DOHH2 (cell line): ENCODE data around the gene SULT2B1.

Source experiments
- H3F3A ChIP-seq: fragments of 200-600 bp; sonication (generic), shearing (Covaris generic); 2 replicates; pipeline ENCODE4 v1.6.0; 2016; ENCODE audit warnings: antibody characterized with exemption, mild to moderate bottlenecking; ENCODE audit not compliant: control insufficient read depth, insufficient read depth
- H3K27ac ChIP-seq: fragments of 200-600 bp; sonication (generic); 2 replicates; pipeline ENCODE4 v1.5.1; 2014; ENCODE audit warnings: low read depth, mild to moderate bottlenecking, low read length, moderate library complexity
- H3K27me3 ChIP-seq: fragments of 200-600 bp; sonication (generic); 2 replicates; pipeline ENCODE4 v1.6.1; 2014; ENCODE audit warnings: mild to moderate bottlenecking, low read length, mixed read lengths; ENCODE audit not compliant: control insufficient read depth
- H3K36me3 ChIP-seq: fragments of 200-600 bp; sonication (generic); 2 replicates; pipeline ENCODE4 v1.6.1; 2014; ENCODE audit warnings: mild to moderate bottlenecking, low read length, moderate library complexity, mixed read lengths; ENCODE audit not compliant: control insufficient read depth
- H3K4me1 ChIP-seq: fragments of 200-600 bp; sonication (generic); 2 replicates; pipeline ENCODE4 v1.6.1; 2014; ENCODE audit warnings: mild to moderate bottlenecking, low read length, mixed read lengths; ENCODE audit not compliant: control insufficient read depth
- H3K4me2 ChIP-seq: fragments of 200-600 bp; sonication (generic); 2 replicates; pipeline ENCODE4 v1.6.0; 2014; ENCODE audit warnings: mild to moderate bottlenecking, low read length, moderate library complexity
- H3K4me3 ChIP-seq: fragments of 200-600 bp; sonication (generic); 2 replicates; pipeline ENCODE4 v1.5.1; 2014; ENCODE audit warnings: mild to moderate bottlenecking, low read length, mixed read lengths
- H3K79me2 ChIP-seq: fragments of 200-600 bp; sonication (generic); 2 replicates; pipeline ENCODE4 v1.6.1; 2014; ENCODE audit warnings: mild to moderate bottlenecking, low read length, mixed read lengths; ENCODE audit not compliant: control insufficient read depth
- H3K9me2 ChIP-seq: fragments of 200-600 bp; sonication (generic); replicated peaks from 2 replicates; pipeline ENCODE4 v1.6.1; 2014; ENCODE audit warnings: mild to moderate bottlenecking, low read length, mixed read lengths; ENCODE audit not compliant: control insufficient read depth
- H3K9me3 ChIP-seq: fragments of 200-600 bp; sonication (generic); 2 replicates; pipeline ENCODE4 v1.6.1; 2014; ENCODE audit warnings: antibody characterized with exemption, low read length, mixed read lengths; ENCODE audit not compliant: control insufficient read depth, insufficient read depth
- H4K20me1 ChIP-seq: fragments of 200-600 bp; sonication (generic); 2 replicates; pipeline ENCODE4 v1.6.0; 2014; ENCODE audit warnings: low read depth, mild to moderate bottlenecking, antibody characterized with exemption, low read length, moderate library complexity; ENCODE audit not compliant: control insufficient read depth, insufficient read depth
- EZH2phosphoT487 ChIP-seq: fragments of 200-600 bp; sonication (generic); IDR thresholded peaks from 2 replicates; pipeline ENCODE4 v1.6.1; 2017; ENCODE audit warnings: borderline replicate concordance, mild to moderate bottlenecking, antibody characterized with exemption, low read length, moderate library complexity, mixed read lengths
- TF ChIP-seq, protein P1 (sequence below): fragments of 200-600 bp; sonication (generic); IDR thresholded peaks from one replicate; pipeline ENCODE4 v1.5.1; 2014; ENCODE audit warnings: antibody characterized with exemption, mild to moderate bottlenecking, low read depth, low read length; ENCODE audit not compliant: poor library complexity, severe bottlenecking

Gene SULT2B1

DNA sequence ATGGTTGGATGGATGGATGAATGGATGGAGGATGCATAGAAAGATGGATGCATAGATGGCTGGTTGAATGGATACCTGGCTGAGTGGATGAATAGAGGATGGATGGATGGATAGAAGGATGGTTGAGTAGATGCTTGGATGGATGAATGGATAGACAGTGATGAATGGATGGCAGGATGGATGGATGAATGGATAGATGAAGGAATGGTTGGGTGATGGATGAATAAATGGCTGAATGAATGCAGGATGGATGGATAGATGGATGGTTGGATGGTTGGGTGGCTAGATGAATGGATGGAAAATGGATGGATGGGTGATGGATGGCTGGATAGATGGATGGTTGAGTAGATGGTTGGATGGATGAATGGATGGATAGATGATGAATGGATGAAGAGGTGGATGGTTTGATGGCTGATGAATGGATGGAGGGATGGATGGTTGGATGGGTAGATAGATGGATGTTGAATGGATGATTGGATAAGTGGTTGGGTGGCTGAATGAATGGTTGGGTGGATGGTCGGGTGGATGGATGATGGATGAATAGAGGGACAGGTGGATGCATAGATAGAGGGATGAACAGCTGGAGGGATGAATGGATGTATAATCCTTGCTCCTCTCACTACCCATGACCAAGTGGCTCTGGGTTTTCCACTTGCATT, 3.6 kb upstream of the SULT2B1 start:
- no peaks in the 10 kb centered on the region for H3K4me1 ChIP-seq
- no peaks in the 10 kb centered on the region for H3K9me3 ChIP-seq
- no peak overlapping the region for H3K27ac ChIP-seq
- no peaks in the 10 kb centered on the region for H3K36me3 ChIP-seq
- H3K27me3 ChIP-seq: peaks cover 11% of the 10 kb centered on the region
- no peaks in the 10 kb centered on the region for H3F3A ChIP-seq
- no peak overlapping the region for H3K4me3 ChIP-seq
- no peaks in the 10 kb centered on the region for H3K79me2 ChIP-seq
- no peaks in the 10 kb centered on the region for H3K9me2 ChIP-seq
- TF ChIP-seq, protein P1, sequence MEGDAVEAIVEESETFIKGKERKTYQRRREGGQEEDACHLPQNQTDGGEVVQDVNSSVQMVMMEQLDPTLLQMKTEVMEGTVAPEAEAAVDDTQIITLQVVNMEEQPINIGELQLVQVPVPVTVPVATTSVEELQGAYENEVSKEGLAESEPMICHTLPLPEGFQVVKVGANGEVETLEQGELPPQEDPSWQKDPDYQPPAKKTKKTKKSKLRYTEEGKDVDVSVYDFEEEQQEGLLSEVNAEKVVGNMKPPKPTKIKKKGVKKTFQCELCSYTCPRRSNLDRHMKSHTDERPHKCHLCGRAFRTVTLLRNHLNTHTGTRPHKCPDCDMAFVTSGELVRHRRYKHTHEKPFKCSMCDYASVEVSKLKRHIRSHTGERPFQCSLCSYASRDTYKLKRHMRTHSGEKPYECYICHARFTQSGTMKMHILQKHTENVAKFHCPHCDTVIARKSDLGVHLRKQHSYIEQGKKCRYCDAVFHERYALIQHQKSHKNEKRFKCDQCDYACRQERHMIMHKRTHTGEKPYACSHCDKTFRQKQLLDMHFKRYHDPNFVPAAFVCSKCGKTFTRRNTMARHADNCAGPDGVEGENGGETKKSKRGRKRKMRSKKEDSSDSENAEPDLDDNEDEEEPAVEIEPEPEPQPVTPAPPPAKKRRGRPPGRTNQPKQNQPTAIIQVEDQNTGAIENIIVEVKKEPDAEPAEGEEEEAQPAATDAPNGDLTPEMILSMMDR: no peak
- TF ChIP-seq EZH2phosphoT487: no peak
- H3K4me2 ChIP-seq: no peak overlapping the region
- H4K20me1 ChIP-seq: no peaks in the 10 kb centered on the region

DNA sequence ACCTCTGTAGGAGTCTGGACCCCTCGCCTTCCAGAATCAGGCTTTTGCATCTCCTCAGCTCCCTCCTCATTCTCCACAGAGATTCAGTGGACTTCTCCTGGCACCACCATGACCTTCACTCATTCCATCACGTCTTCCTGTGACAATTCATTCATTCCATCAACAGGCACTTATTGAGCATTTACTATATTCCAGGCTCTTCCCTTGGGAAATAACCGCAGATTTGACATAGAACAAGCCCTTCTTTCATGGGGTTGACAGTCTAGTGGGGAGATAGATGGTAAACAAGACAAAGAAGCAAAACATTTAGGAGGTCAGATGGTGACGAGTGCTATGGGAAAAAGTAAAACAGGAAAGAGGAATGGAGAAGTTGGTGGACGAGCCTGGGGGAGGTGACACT, 2.6 kb upstream of the SULT2B1 start:
- no peaks in the 10 kb centered on the region for H3K9me2 ChIP-seq
- no peaks in the 10 kb centered on the region for H3F3A ChIP-seq
- no peak overlapping the region for H3K4me2 ChIP-seq
- H4K20me1 ChIP-seq: no peaks in the 10 kb centered on the region
- H3K36me3 ChIP-seq: no peaks in the 10 kb centered on the region
- peaks cover 11% of the 10 kb centered on the region for H3K27me3 ChIP-seq
- H3K4me1 ChIP-seq: no peaks in the 10 kb centered on the region
- no peak for TF ChIP-seq EZH2phosphoT487
- TF ChIP-seq, protein P1: no peak
- no peaks in the 10 kb centered on the region for H3K9me3 ChIP-seq
- no peaks in the 10 kb centered on the region for H3K79me2 ChIP-seq
- H3K27ac ChIP-seq: no peak overlapping the region
- H3K4me3 ChIP-seq: no peak overlapping the region

DNA sequence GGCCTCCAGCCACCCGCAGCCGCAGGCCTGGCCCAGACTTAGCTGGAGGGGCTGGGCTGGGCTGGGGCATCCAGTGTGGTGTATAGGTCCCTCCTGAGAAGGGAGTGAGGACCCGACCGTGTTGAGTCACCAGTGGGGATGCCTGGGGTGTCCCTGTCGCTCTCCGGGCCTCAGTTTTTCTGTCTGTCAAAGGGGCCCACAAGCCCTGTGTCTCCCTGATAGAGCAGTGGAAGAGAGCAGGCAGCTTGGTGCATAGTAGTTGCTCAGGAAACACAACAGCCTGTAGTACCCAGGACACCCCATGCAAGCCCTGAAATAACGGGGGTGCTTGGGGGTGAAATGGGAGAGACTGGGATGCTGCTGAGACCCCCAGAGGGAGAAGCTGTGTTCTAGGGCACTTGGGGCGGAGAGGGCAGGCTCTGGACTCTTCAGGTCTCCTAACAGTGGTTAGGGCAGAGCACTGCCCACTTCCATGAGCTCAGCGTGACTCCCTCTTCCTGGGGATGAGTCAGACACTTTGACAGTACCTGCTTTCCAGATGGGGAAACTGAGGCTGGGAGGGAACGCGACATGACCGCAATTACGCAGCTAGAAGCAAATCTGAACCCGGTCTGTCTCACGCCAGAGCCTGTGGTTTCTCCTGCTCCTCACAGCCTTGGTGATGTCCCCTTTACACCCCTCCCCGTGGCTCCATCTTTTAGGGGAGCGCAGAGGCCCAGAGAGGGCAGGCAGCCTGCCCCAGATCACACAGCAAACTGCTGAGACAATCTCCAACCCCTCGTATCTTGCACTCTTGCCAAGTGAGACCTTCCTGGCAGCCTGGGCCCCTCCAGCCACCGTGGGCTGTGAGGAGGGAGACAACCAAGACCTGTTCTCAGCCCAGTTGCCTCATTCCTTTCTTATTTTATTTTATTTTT, 692 bp downstream of the SULT2B1 start:
- H3K4me2 ChIP-seq: no peak overlapping the region

More for the DNA sequence above, 692 bp downstream of the SULT2B1 start:
- Histone ChIP-seq H3K27ac (no peak overlapping the region), H3K79me2 (no peaks in the 10 kb centered on the region), H3K4me1 (no peaks in the 10 kb centered on the region), H3K9me3 (no peaks in the 10 kb centered on the region), H3F3A (no peaks in the 10 kb centered on the region), H3K27me3 (peaks cover 11% of the 10 kb centered on the region), H3K36me3 (no peaks in the 10 kb centered on the region), H3K4me3 (no peak overlapping the region), H3K9me2 (no peaks in the 10 kb centered on the region), H4K20me1 (no peaks in the 10 kb centered on the region)
- TF ChIP-seq, protein P1: no peak
- TF ChIP-seq EZH2phosphoT487: no peak
